DND-41 (cell line): ENCODE measurements around the gene MMP20.

Experiments
- ATAC-seq: fragments of 200-7000 bp; cut with Tn5 transposase; 3 replicates; pipeline ENCODE4 v1.9.1; 2021; ENCODE audit warnings: low read depth; ENCODE audit not compliant: insufficient read depth
- DNase-seq: peaks from one replicate; pipeline ENCODE4 v3.0.0-alpha.2; 2020
- H2AFZ ChIP-seq: 2 replicates; pipeline ENCODE4 v1.6.0; 2012; ENCODE audit warnings: low read depth, low read length
- H3K27ac ChIP-seq: 2 replicates; pipeline ENCODE4 v1.5.1; 2012; ENCODE audit warnings: low read length, inconsistent platforms
- H3K27me3 ChIP-seq: fragments of 200-600 bp; sonication (generic); 2 replicates; pipeline ENCODE4 v1.6.0; 2012; ENCODE audit warnings: low read length, mild to moderate bottlenecking, inconsistent platforms; ENCODE audit not compliant: insufficient read depth, poor library complexity
- H3K36me3 ChIP-seq: 2 replicates; pipeline ENCODE4 v1.5.1; 2012; ENCODE audit warnings: low read length, inconsistent platforms; ENCODE audit not compliant: insufficient read depth
- H3K4me1 ChIP-seq: 2 replicates; pipeline ENCODE4 v1.5.1; 2012; ENCODE audit warnings: mild to moderate bottlenecking, low read length; ENCODE audit not compliant: insufficient read depth
- H3K4me2 ChIP-seq: 2 replicates; pipeline ENCODE4 v1.6.0; 2012; ENCODE audit warnings: mild to moderate bottlenecking, moderate library complexity, low read length, inconsistent platforms; ENCODE audit not compliant: insufficient read depth
- H3K4me3 ChIP-seq, 2 experiments: fragments of 200-600 bp in 1 of 2; shearing (Covaris generic) in 1 of 2; 2 replicates each; pipeline ENCODE4 v1.5.1; 2012 to 2016; ENCODE audit warnings: inconsistent platforms in 2 of 2, low read length in 2 of 2, mild to moderate bottlenecking in 2 of 2, low read depth in 1 of 2, moderate library complexity in 1 of 2
- H3K79me2 ChIP-seq: 2 replicates; pipeline ENCODE4 v1.6.0; 2012; ENCODE audit warnings: low read length, inconsistent platforms; ENCODE audit not compliant: insufficient read depth
- H3K9ac ChIP-seq: 2 replicates; pipeline ENCODE4 v1.6.0; 2012; ENCODE audit warnings: low read depth, mild to moderate bottlenecking, inconsistent platforms, low read length, moderate library complexity
- H3K9me3 ChIP-seq: 2 replicates; pipeline ENCODE4 v1.5.1; 2012; ENCODE audit warnings: low read length, moderate library complexity, mild to moderate bottlenecking, inconsistent platforms; ENCODE audit not compliant: insufficient read depth, severe bottlenecking
- H4K20me1 ChIP-seq: 2 replicates; pipeline ENCODE4 v1.6.0; 2012; ENCODE audit warnings: low read length; ENCODE audit not compliant: insufficient read depth
- CTCF ChIP-seq: IDR thresholded peaks from 2 replicates; pipeline ENCODE4 v1.5.1; 2012; ENCODE audit warnings: borderline replicate concordance, low read length, moderate library complexity, mild to moderate bottlenecking; ENCODE audit not compliant: poor library complexity, severe bottlenecking; ENCODE audit errors: extremely low read depth
- EZH2 ChIP-seq: IDR thresholded peaks from 3 replicates; pipeline ENCODE4 v1.6.1; 2012; ENCODE audit warnings: borderline replicate concordance, low read depth, mild to moderate bottlenecking, moderate library complexity, low read length, inconsistent platforms; ENCODE audit not compliant: severe bottlenecking

The MMP20 gene

GRCh38 chr11:102592131-102592530, 33.0 kb downstream of the MMP20 start:
- Histone ChIP-seq H3K79me2 (no peaks in the 10 kb centered on the region), H3K4me1 (no peaks in the 10 kb centered on the region), H3K4me2 (no peak overlapping the region), H3K4me3 (no peak overlapping the region), H3K27ac (no peak overlapping the region), H2AFZ (no peak overlapping the region), H3K9ac (no peak overlapping the region), H3K9me3 (no peaks in the 10 kb centered on the region), H3K27me3 (no peaks in the 10 kb centered on the region), H3K36me3 (no peaks in the 10 kb centered on the region), H4K20me1 (no peaks in the 10 kb centered on the region)
- DNase-seq (no peak), ATAC-seq (no peak)
- TF ChIP-seq EZH2 (no peak), CTCF (no peak)

GRCh38 chr11:102591160-102591718, 33.9 kb downstream of the MMP20 start:
- no peak for TF ChIP-seq CTCF
- TF ChIP-seq EZH2: no peak
- Histone ChIP-seq H3K79me2 (no peaks in the 10 kb centered on the region), H2AFZ (no peak overlapping the region), H3K27ac (no peak overlapping the region), H3K4me1 (no peaks in the 10 kb centered on the region), H3K4me3 (no peak overlapping the region), H4K20me1 (no peaks in the 10 kb centered on the region), H3K36me3 (no peaks in the 10 kb centered on the region), H3K9ac (no peak overlapping the region), H3K4me2 (no peak overlapping the region), H3K27me3 (no peaks in the 10 kb centered on the region), H3K9me3 (no peaks in the 10 kb centered on the region)
- DNase-seq (no peak), ATAC-seq (no peak)

GRCh38 chr11:102590276-102591049, 34.7 kb downstream of the MMP20 start:
- H3K27me3 ChIP-seq: no peaks in the 10 kb centered on the region
- no peaks in the 10 kb centered on the region for H4K20me1 ChIP-seq
- no peaks in the 10 kb centered on the region for H3K4me1 ChIP-seq
- no peak overlapping the region for H2AFZ ChIP-seq
- H3K79me2 ChIP-seq: no peaks in the 10 kb centered on the region
- H3K9ac ChIP-seq: no peak overlapping the region
- H3K9me3 ChIP-seq: no peaks in the 10 kb centered on the region
- H3K4me3 ChIP-seq: no peak overlapping the region
- no peak overlapping the region for H3K4me2 ChIP-seq
- TF ChIP-seq EZH2 (no peak), CTCF (no peak)
- ATAC-seq: no peak
- no peaks in the 10 kb centered on the region for H3K36me3 ChIP-seq
- DNase-seq: no peak
- no peak overlapping the region for H3K27ac ChIP-seq
